GM12878 (cell line): ENCODE results near the gene CASS4. TPM values are rescaled to one million over a fixed set of nuclear protein-coding genes. Genes with fewer than 3 reads are reported as not detected.

Experiments used
- ATAC-seq: fragments of 200-7000 bp; cut with Tn5 transposase; 3 replicates; pipeline ENCODE4 v1.9.1; 2020; ENCODE audit warnings: mild to moderate bottlenecking, moderate library complexity
- BruUV-seq: library from RNA; stranded (reverse); fragments of 400-500 nt; replicated peaks from 2 replicates; lab custom pipeline; 2021; lab: Mats Ljungman, UMichigan
- CTCF ChIA-PET: fragments of 300-600 bp; sonication (Branson Sonifier 250); formaldehyde crosslinking; extraction: SDS; loops from one replicate; lab custom pipeline; 2021; ENCODE audit warnings: inconsistent platforms; lab: Yijun Ruan, JAX
- POLR2A ChIA-PET: fragments of 350-600 bp; formaldehyde crosslinking; extraction: SDS; loops from one replicate; lab custom pipeline; 2021; ENCODE audit warnings: inconsistent platforms; lab: Charles Lee
- RAD21 ChIA-PET: fragments of 300-600 bp; sonication (Branson Sonifier 250); formaldehyde crosslinking; loops from one replicate; lab custom pipeline; 2023; ENCODE audit warnings: antibody characterized with exemption; ENCODE audit not compliant: unreplicated experiment; lab: Charles Lee
- SMC1A ChIA-PET: fragments of 300-600 bp; sonication (Branson Sonifier 250); formaldehyde crosslinking; loops from one replicate; lab custom pipeline; 2023; ENCODE audit not compliant: unreplicated experiment, uncharacterized antibody; lab: Charles Lee
- DNase-seq: peaks from one replicate; pipeline ENCODE4 v3.0.0-alpha.2; 2011; ENCODE audit warnings: low read depth, low spot score
- FAIRE-seq: peaks from 3 replicates; lab custom pipeline; 2011; peaks lifted over from hg19 to GRCh38; lab: Jason Lieb, UNC
- H2AFZ ChIP-seq: 2 replicates; pipeline ENCODE4 v1.6.0; 2011; ENCODE audit warnings: low read depth, low read length, control low read depth; ENCODE audit not compliant: control insufficient read depth
- H3K27ac ChIP-seq: 2 replicates; pipeline ENCODE4 v1.5.1; 2011; ENCODE audit warnings: control low read depth; ENCODE audit not compliant: control insufficient read depth, insufficient read depth
- H3K27me3 ChIP-seq, 2 experiments: replicated peaks in 1 of 2; 2 replicates each; pipeline versions ENCODE4 v1.6.0 to v1.6.1; 2011; ENCODE audit warnings: low read length in 1 of 2; ENCODE audit not compliant: control insufficient read depth in 2 of 2, insufficient read depth in 2 of 2
- H3K36me3 ChIP-seq, 2 experiments: 2 replicates each; pipeline ENCODE4 v1.5.1; 2011; ENCODE audit warnings: low read length in 1 of 2; ENCODE audit not compliant: control insufficient read depth in 2 of 2, insufficient read depth in 2 of 2
- H3K4me1 ChIP-seq: 2 replicates; pipeline ENCODE4 v1.6.1; 2011; ENCODE audit warnings: mild to moderate bottlenecking, low read length, moderate library complexity, mixed read lengths; ENCODE audit not compliant: control insufficient read depth, insufficient read depth
- H3K4me2 ChIP-seq: 2 replicates; pipeline ENCODE4 v1.6.0; 2011; ENCODE audit warnings: control low read depth; ENCODE audit not compliant: control insufficient read depth, insufficient read depth
- H3K4me3 ChIP-seq: fragments of 200-600 bp; sonication (generic); 2 replicates; pipeline ENCODE4 v1.5.1; 2016
- H3K79me2 ChIP-seq: 2 replicates; pipeline ENCODE4 v1.6.0; 2011; ENCODE audit warnings: low read length; ENCODE audit not compliant: control insufficient read depth, insufficient read depth
- H3K9ac ChIP-seq: 2 replicates; pipeline ENCODE4 v1.8.0; 2011; ENCODE audit warnings: low read length, control low read depth, mixed read lengths; ENCODE audit not compliant: control insufficient read depth, insufficient read depth
- H3K9me3 ChIP-seq: replicated peaks from 3 replicates; pipeline ENCODE4 v1.5.1; 2011; ENCODE audit warnings: mild to moderate bottlenecking, low read length; ENCODE audit not compliant: control insufficient read depth, insufficient read depth
- H4K20me1 ChIP-seq: 2 replicates; pipeline ENCODE4 v1.6.0; 2011; ENCODE audit not compliant: control insufficient read depth, insufficient read depth
- ATF2 ChIP-seq: IDR thresholded peaks from 2 replicates; pipeline ENCODE4 v1.6.1; 2012; ENCODE audit warnings: low read length, inconsistent platforms
- MTA3 ChIP-seq: IDR thresholded peaks from 2 replicates; pipeline ENCODE4 v1.6.1; 2012; ENCODE audit warnings: low read length, inconsistent platforms, borderline replicate concordance
- NBN ChIP-seq: fragments of 450-650 bp; IDR thresholded peaks from 2 replicates; pipeline ENCODE4 v1.6.1; 2016
- POLR2AphosphoS5 ChIP-seq: IDR thresholded peaks from 2 replicates; pipeline ENCODE4 v1.6.1; 2011; ENCODE audit warnings: mild to moderate bottlenecking, low read length, inconsistent platforms
- PRDM15 ChIP-seq: fragments of 450-650 bp; formaldehyde crosslinking; IDR thresholded peaks from 2 replicates; pipeline ENCODE4 v1.4.0; 2020; ENCODE audit warnings: mild to moderate bottlenecking, moderate library complexity
- RAD21 ChIP-seq: IDR thresholded peaks from 2 replicates; pipeline ENCODE4 v1.6.1; 2011; ENCODE audit warnings: mild to moderate bottlenecking, low read depth, low read length, moderate library complexity; ENCODE audit not compliant: insufficient read depth
- RB1 ChIP-seq: fragments of 450-650 bp; formaldehyde crosslinking; IDR thresholded peaks from 2 replicates; pipeline ENCODE4 v1.6.1; 2017; ENCODE audit warnings: mild to moderate bottlenecking, borderline replicate concordance
- SMAD5 ChIP-seq: IDR thresholded peaks from 2 replicates; pipeline ENCODE4 v1.6.1; 2016; ENCODE audit warnings: antibody characterized with exemption, low read depth
- TCF3 ChIP-seq: IDR thresholded peaks from 2 replicates; pipeline ENCODE4 v1.6.1; 2012; ENCODE audit warnings: low read depth, mild to moderate bottlenecking, low read length, borderline replicate concordance; ENCODE audit not compliant: insufficient read depth
- TCF7 ChIP-seq: IDR thresholded peaks from 2 replicates; pipeline ENCODE4 v1.6.1; 2014; ENCODE audit warnings: antibody characterized with exemption, borderline replicate concordance
- WGBS: methylation state at CpG from one replicate; pipeline ENCODE4 v1.1.6; 2016; ENCODE audit warnings: low lambda C conversion rate; ENCODE audit not compliant: insufficient replicate concordance, insufficient coverage; ENCODE audit errors: missing lambda C conversion rate; 5-methylcytosine and 5-hydroxymethylcytosine counted together
- in situ Hi-C: fragments of 300-500 bp; cut with MboI; formaldehyde crosslinking; loops from 9 replicates; pipeline ENCODE4 v1.14.3; 2018; ENCODE audit warnings: mixed read lengths
- intact Hi-C: fragments of 100-400 bp; cut with micrococcal nuclease; formaldehyde crosslinking; loops from one replicate; pipeline ENCODE4 v1.14.2; 2022; ENCODE audit not compliant: unreplicated experiment
- polyA plus RNA-seq, 11 experiments: library from polyadenylated mRNA; depleted of rRNA in 4 of 11; unstranded in 6 of 11; stranded (reverse) in 5 of 11; fragments of >200 nt; fragmentation: Nextera tagmentation in 4 of 11; fragmentation: Illumina TruSeq in 1 of 11; extraction: Ambion mirVana in 4 of 11; extraction: Trizol in 1 of 11; gene quantifications; 1 replicate in 1 of 11; 2 replicates in 10 of 11; pipeline versions ENCODE4 v1.2.1 to v1.2.3, GENCODE V29; 2011 to 2016; ENCODE audit warnings: inconsistent platforms in 2 of 11, missing spikeins in 2 of 11, low read depth in 1 of 11
- total RNA-seq, 4 experiments: library from RNA; depleted of rRNA in 3 of 4; stranded (reverse); fragments of >200 nt in 3 of 4; fragmentation: Illumina TruSeq in 1 of 4; extraction: Trizol in 1 of 4; gene quantifications; 2 replicates each; pipeline versions ENCODE4 v1.2.1 to v1.2.3, GENCODE V29; 2013 to 2021

The CASS4 gene
- total and polyA plus RNA-seq, 10 of the 15 experiments (the other 5 are each of a cell fraction or from before 2014, with no cell fraction given): 0.04 to 0.24 (median 0.11) TPM; not detected in 1

- in situ Hi-C loops (no loop called here), intact Hi-C loops (no loop called here)
- Histone ChIP-seq H3K4me1 (peaks cover 6% of the 10 kb centered on the region; the same call in 1 of the 2 replicates), H3K27me3 (no peaks in the 10 kb centered on the region), H3K79me2 (no peaks in the 10 kb centered on the region), H3K9me3 (no peaks in the 10 kb centered on the region), H2AFZ (no peak overlapping the region), H3K9ac (no peak overlapping the region), H3K27ac (no peak overlapping the region), H3K4me2 (no peak overlapping the region), H3K36me3 (no peaks in the 10 kb centered on the region), H3K4me3 (no peak overlapping the region), H4K20me1 (no peaks in the 10 kb centered on the region)
- ChIA-PET CTCF (no interaction called here), SMC1A (interaction anchor here (1.0 to 1.4 kb wide), 3 partner anchors 9 to 61 kb away, joined by 3 to 5 read pairs (median 3); no protein-coding TSS in a partner anchor), POLR2A (no interaction called here), RAD21 (interaction anchor here (1.2 kb wide), 1 partner anchor 17 kb away, joined by 3 read pairs; no protein-coding TSS in a partner anchor)
- BruUV-seq: no TSS peak
- no peak for DNase-seq
- TF ChIP-seq MTA3 (no peak), RAD21 (no peak), SMAD5 (no peak), TCF3 (no peak), RB1 (no peak), TCF7 (no peak), ATF2 (no peak), POLR2AphosphoS5 (no peak), PRDM15 (CRISPR knock-in tag) (no peak), NBN (no peak)
- FAIRE-seq: no peak
- ATAC-seq: no peak
- WGBS: 90% methylated on average over 12 of the region's 12 CpGs
Observed at GRCh38 chr20:56414842-56415765, 3.0 kb downstream of the CASS4 start.
